GM19438 (cell line): ENCODE data around the gene DEGS2.

Source experiments
- ATAC-seq: cut with Tn5 transposase; IDR thresholded peaks from one replicate; pipeline ENCODE4 v1.9.1; 2021; ENCODE audit warnings: low read depth; ENCODE audit not compliant: unreplicated experiment

The DEGS2 gene

GRCh38 chr14:100117026-100117425 lies 42.4 kb downstream of the DEGS2 start:
- ATAC-seq, result no peak

GRCh38 chr14:100116134-100116533 lies 43.3 kb downstream of the DEGS2 start:
- ATAC-seq, result no peak

GRCh38 chr14:100115726-100116125 lies 43.7 kb downstream of the DEGS2 start:
- ATAC-seq, result no peak

- ATAC-seq, result no peak
Measured at GRCh38 chr14:100115236-100115635, 44.2 kb downstream of the DEGS2 start.

GRCh38 chr14:100114109-100114765 lies 45.2 kb downstream of the DEGS2 start:
- ATAC-seq, result no peak

- no peak for ATAC-seq
Measured at GRCh38 chr14:100111931-100112704, 47.3 kb downstream of the DEGS2 start.

- no peak for ATAC-seq
Measured at GRCh38 chr14:100110816-100111215, 48.6 kb downstream of the DEGS2 start.

- no peak for ATAC-seq
Measured at GRCh38 chr14:100109594-100109955, 49.9 kb downstream of the DEGS2 start.

GRCh38 chr14:100108840-100109593 lies 50.4 kb downstream of the DEGS2 start:
- ATAC-seq, result no peak

- ATAC-seq, result no peak
Measured at GRCh38 chr14:100108042-100108825, 51.2 kb downstream of the DEGS2 start.

- ATAC-seq, result no peak
Measured at GRCh38 chr14:100107236-100107635, 52.2 kb downstream of the DEGS2 start.

GRCh38 chr14:100106250-100107112 lies 53.0 kb downstream of the DEGS2 start:
- no peak for ATAC-seq

GRCh38 chr14:100105357-100106169 lies 53.9 kb downstream of the DEGS2 start:
- no peak for ATAC-seq

- no peak for ATAC-seq
Measured at GRCh38 chr14:100104523-100105300, 54.7 kb downstream of the DEGS2 start.

- ATAC-seq, result no peak
Measured at GRCh38 chr14:100104006-100104352, 55.5 kb downstream of the DEGS2 start.

GRCh38 chr14:100103250-100104005 lies 56.0 kb downstream of the DEGS2 start:
- no peak for ATAC-seq

GRCh38 chr14:100102156-100102785 lies 57.2 kb downstream of the DEGS2 start:
- no peak for ATAC-seq
